ENCODE results near the gene HEXA.
"Not testable (repeated sequence)": the region's sequence is repeated elsewhere in the genome, so short reads cannot be mapped to it uniquely, and the experiment has no call there.

GRCh38 chr15:72413337-72413736 lies 37.5 kb upstream of the HEXA start:
- TF ChIP-seq CTCF, POLR2AphosphoS5 (IDR thresholded peaks at IDR 0.05): not testable (repeated sequence)
